Hepatocyte (in vitro differentiated cells): ENCODE data around the gene JAG2. TPM values are rescaled to one million over a fixed set of nuclear protein-coding genes. Genes with fewer than 3 reads are reported as not detected.

Source experiments
- DNase-seq: peaks from one replicate; pipeline ENCODE4 v3.0.0-alpha.2; 2016; ENCODE audit warnings: low spot score
- H2AFZ ChIP-seq: fragments of 200-600 bp; sonication (generic); 2 replicates; pipeline ENCODE4 v1.6.0; 2016; ENCODE audit warnings: antibody characterized with exemption, mild to moderate bottlenecking
- H3K27ac ChIP-seq: fragments of 200-600 bp; sonication (generic); 2 replicates; pipeline ENCODE4 v1.5.1; 2016; ENCODE audit warnings: mild to moderate bottlenecking
- H3K27me3 ChIP-seq: fragments of 200-600 bp; sonication (generic); 2 replicates; pipeline ENCODE4 v1.6.1; 2016
- H3K36me3 ChIP-seq: fragments of 200-600 bp; sonication (generic); replicated peaks from 2 replicates; pipeline ENCODE4 v1.5.1; 2016; ENCODE audit warnings: low read depth; ENCODE audit not compliant: insufficient read depth
- H3K4me1 ChIP-seq: fragments of 200-600 bp; sonication (generic); 2 replicates; pipeline ENCODE4 v1.5.1; 2016; ENCODE audit warnings: mild to moderate bottlenecking, moderate library complexity; ENCODE audit not compliant: insufficient read depth
- H3K4me2 ChIP-seq: fragments of 200-600 bp; sonication (generic); 2 replicates; pipeline ENCODE4 v1.6.0; 2016
- H3K4me3 ChIP-seq: fragments of 200-600 bp; sonication (generic); 2 replicates; pipeline ENCODE4 v1.5.1; 2016; ENCODE audit warnings: mild to moderate bottlenecking
- H3K79me2 ChIP-seq: fragments of 200-600 bp; sonication (generic); 2 replicates; pipeline ENCODE4 v1.6.0; 2017; ENCODE audit warnings: mild to moderate bottlenecking
- H3K9me2 ChIP-seq: fragments of 200-600 bp; sonication (generic); replicated peaks from 2 replicates; pipeline ENCODE4 v1.6.0; 2017; ENCODE audit warnings: mild to moderate bottlenecking; ENCODE audit not compliant: insufficient read depth
- H3K9me3 ChIP-seq: fragments of 200-600 bp; sonication (generic); 2 replicates; pipeline ENCODE4 v1.5.1; 2016; ENCODE audit warnings: low read depth, mild to moderate bottlenecking
- H4K20me1 ChIP-seq: fragments of 200-600 bp; sonication (generic); 2 replicates; pipeline ENCODE4 v1.6.0; 2016; ENCODE audit warnings: mild to moderate bottlenecking; ENCODE audit not compliant: insufficient read depth, poor library complexity, severe bottlenecking
- CTCF ChIP-seq: fragments of 200-600 bp; sonication (generic); IDR thresholded peaks from 2 replicates; pipeline ENCODE4 v1.5.1; 2016; ENCODE audit warnings: antibody characterized with exemption, mild to moderate bottlenecking; ENCODE audit not compliant: poor library complexity
- EZH2 ChIP-seq: fragments of 200-600 bp; sonication (generic); IDR thresholded peaks from 2 replicates; pipeline ENCODE4 v1.6.1; 2016; ENCODE audit warnings: antibody characterized with exemption, mild to moderate bottlenecking, borderline replicate concordance
- EZH2phosphoT487 ChIP-seq: fragments of 200-600 bp; sonication (generic); IDR thresholded peaks from one replicate; pipeline ENCODE4 v1.6.1; 2018; ENCODE audit warnings: antibody characterized with exemption, mild to moderate bottlenecking, low read depth, moderate library complexity; ENCODE audit not compliant: unreplicated experiment, severe bottlenecking
- WGBS: methylation state at CpG from one replicate; pipeline ENCODE4 v1.1.6; 2016; ENCODE audit warnings: low lambda C conversion rate; ENCODE audit errors: missing lambda C conversion rate; 5-methylcytosine and 5-hydroxymethylcytosine counted together
- polyA plus RNA-seq: library from polyadenylated mRNA; unstranded; fragments of >200 nt; fragmentation: Nextera tagmentation; extraction: Ambion mirVana; gene quantifications from 2 replicates; pipeline ENCODE4 v1.2.1, GENCODE V29; 2016
- total RNA-seq: library from RNA; depleted of rRNA; stranded (reverse); fragments of >200 nt; gene quantifications from 2 replicates; pipeline ENCODE4 v1.2.3, GENCODE V29; 2014

Gene JAG2
- total and polyA plus RNA-seq, 2 experiments from 2014 or later: 4.1 to 6.1 TPM

GRCh38 chr14:105208738-105209075, 40.1 kb upstream of the JAG2 start:
- Histone ChIP-seq H3K9me2 (no peaks in the 10 kb centered on the region), H3K27me3 (no peaks in the 10 kb centered on the region), H3K36me3 (no peaks in the 10 kb centered on the region), H3K4me3 (no peak overlapping the region), H3K4me2 (no peak overlapping the region), H4K20me1 (no peaks in the 10 kb centered on the region), H3K4me1 (no peaks in the 10 kb centered on the region), H3K9me3 (no peaks in the 10 kb centered on the region), H3K27ac (no peak overlapping the region), H2AFZ (no peak overlapping the region), H3K79me2 (no peaks in the 10 kb centered on the region)
- 98% methylated on average over 6 of the region's 12 CpGs for WGBS
- TF ChIP-seq EZH2phosphoT487: no peak
- no peak for TF ChIP-seq EZH2
- no peak for TF ChIP-seq CTCF
- no peak for DNase-seq

GRCh38 chr14:105207996-105208737, 39.6 kb upstream of the JAG2 start:
- Histone ChIP-seq H3K4me3 (no peak overlapping the region), H3K9me3 (no peaks in the 10 kb centered on the region), H2AFZ (no peak overlapping the region), H3K27me3 (no peaks in the 10 kb centered on the region), H3K36me3 (no peaks in the 10 kb centered on the region), H3K79me2 (no peaks in the 10 kb centered on the region), H3K9me2 (no peaks in the 10 kb centered on the region), H4K20me1 (no peaks in the 10 kb centered on the region), H3K4me2 (no peak overlapping the region), H3K4me1 (peaks cover 2% of the 10 kb centered on the region), H3K27ac (no peak overlapping the region)
- WGBS: 88% methylated on average over 19 of the region's 25 CpGs
- no peak for DNase-seq
- no peak for TF ChIP-seq EZH2phosphoT487
- no peak for TF ChIP-seq CTCF
- TF ChIP-seq EZH2: no peak

- Histone ChIP-seq H3K4me3 (no peak overlapping the region), H3K4me2 (no peak overlapping the region), H3K36me3 (no peaks in the 10 kb centered on the region), H3K4me1 (peaks cover 4% of the 10 kb centered on the region), H3K27me3 (no peaks in the 10 kb centered on the region), H4K20me1 (no peaks in the 10 kb centered on the region), H3K27ac (no peak overlapping the region), H3K79me2 (no peaks in the 10 kb centered on the region), H3K9me2 (no peaks in the 10 kb centered on the region), H3K9me3 (no peaks in the 10 kb centered on the region), H2AFZ (no peak overlapping the region)
- no peak for DNase-seq
- WGBS: 84% methylated on average over 13 of the region's 13 CpGs
- TF ChIP-seq CTCF (no peak), EZH2phosphoT487 (no peak), EZH2 (no peak)
Observed at GRCh38 chr14:105207460-105207901, 38.9 kb upstream of the JAG2 start.
